GM12878 (cell line): ENCODE measurements around the gene CCDC141. TPM values are rescaled to one million over a fixed set of nuclear protein-coding genes. Genes with fewer than 3 reads are reported as not detected.

ENCODE experiments used
- ATAC-seq: fragments of 200-7000 bp; cut with Tn5 transposase; 3 replicates; pipeline ENCODE4 v1.9.1; 2020; ENCODE audit warnings: mild to moderate bottlenecking, moderate library complexity
- BruUV-seq: library from RNA; stranded (reverse); fragments of 400-500 nt; replicated peaks from 2 replicates; lab custom pipeline; 2021; lab: Mats Ljungman, UMichigan
- CTCF ChIA-PET: fragments of 300-600 bp; sonication (Branson Sonifier 250); formaldehyde crosslinking; extraction: SDS; loops from one replicate; lab custom pipeline; 2021; ENCODE audit warnings: inconsistent platforms; lab: Yijun Ruan, JAX
- POLR2A ChIA-PET: fragments of 350-600 bp; formaldehyde crosslinking; extraction: SDS; loops from one replicate; lab custom pipeline; 2021; ENCODE audit warnings: inconsistent platforms; lab: Charles Lee
- RAD21 ChIA-PET: fragments of 300-600 bp; sonication (Branson Sonifier 250); formaldehyde crosslinking; loops from one replicate; lab custom pipeline; 2023; ENCODE audit warnings: antibody characterized with exemption; ENCODE audit not compliant: unreplicated experiment; lab: Charles Lee
- SMC1A ChIA-PET: fragments of 300-600 bp; sonication (Branson Sonifier 250); formaldehyde crosslinking; loops from one replicate; lab custom pipeline; 2023; ENCODE audit not compliant: unreplicated experiment, uncharacterized antibody; lab: Charles Lee
- DNase-seq: peaks from one replicate; pipeline ENCODE4 v3.0.0-alpha.2; 2011; ENCODE audit warnings: low read depth, low spot score
- FAIRE-seq: peaks from 3 replicates; lab custom pipeline; 2011; peaks lifted over from hg19 to GRCh38; lab: Jason Lieb, UNC
- H2AFZ ChIP-seq: 2 replicates; pipeline ENCODE4 v1.6.0; 2011; ENCODE audit warnings: low read depth, low read length, control low read depth; ENCODE audit not compliant: control insufficient read depth
- H3K27ac ChIP-seq: 2 replicates; pipeline ENCODE4 v1.5.1; 2011; ENCODE audit warnings: control low read depth; ENCODE audit not compliant: control insufficient read depth, insufficient read depth
- H3K27me3 ChIP-seq, 2 experiments: replicated peaks in 1 of 2; 2 replicates each; pipeline versions ENCODE4 v1.6.0 to v1.6.1; 2011; ENCODE audit warnings: low read length in 1 of 2; ENCODE audit not compliant: control insufficient read depth in 2 of 2, insufficient read depth in 2 of 2
- H3K36me3 ChIP-seq, 2 experiments: 2 replicates each; pipeline ENCODE4 v1.5.1; 2011; ENCODE audit warnings: low read length in 1 of 2; ENCODE audit not compliant: control insufficient read depth in 2 of 2, insufficient read depth in 2 of 2
- H3K4me1 ChIP-seq: 2 replicates; pipeline ENCODE4 v1.6.1; 2011; ENCODE audit warnings: mild to moderate bottlenecking, low read length, moderate library complexity, mixed read lengths; ENCODE audit not compliant: control insufficient read depth, insufficient read depth
- H3K4me2 ChIP-seq: 2 replicates; pipeline ENCODE4 v1.6.0; 2011; ENCODE audit warnings: control low read depth; ENCODE audit not compliant: control insufficient read depth, insufficient read depth
- H3K4me3 ChIP-seq: fragments of 200-600 bp; sonication (generic); 2 replicates; pipeline ENCODE4 v1.5.1; 2016
- H3K79me2 ChIP-seq: 2 replicates; pipeline ENCODE4 v1.6.0; 2011; ENCODE audit warnings: low read length; ENCODE audit not compliant: control insufficient read depth, insufficient read depth
- H3K9ac ChIP-seq: 2 replicates; pipeline ENCODE4 v1.8.0; 2011; ENCODE audit warnings: low read length, control low read depth, mixed read lengths; ENCODE audit not compliant: control insufficient read depth, insufficient read depth
- H3K9me3 ChIP-seq: replicated peaks from 3 replicates; pipeline ENCODE4 v1.5.1; 2011; ENCODE audit warnings: mild to moderate bottlenecking, low read length; ENCODE audit not compliant: control insufficient read depth, insufficient read depth
- H4K20me1 ChIP-seq: 2 replicates; pipeline ENCODE4 v1.6.0; 2011; ENCODE audit not compliant: control insufficient read depth, insufficient read depth
- BHLHE40 ChIP-seq, 2 experiments: fragments of 450-650 bp in 1 of 2; IDR thresholded peaks; 2 replicates each; pipeline ENCODE4 v1.6.1; 2011 to 2017; ENCODE audit warnings: low read depth in 2 of 2, borderline replicate concordance in 1 of 2, improper control_type of control experiment in 1 of 2, low read length in 1 of 2, mild to moderate bottlenecking in 1 of 2
- CBX5 ChIP-seq: sonication (generic); IDR thresholded peaks from 2 replicates; pipeline ENCODE4 v1.6.1; 2016; ENCODE audit warnings: low read depth, moderate library complexity, mild to moderate bottlenecking, inconsistent platforms
- CTCF ChIP-seq, 3 experiments: IDR thresholded peaks in 2 of 3; conservative IDR thresholded peaks in 1 of 3; 2 replicates each; pipeline ENCODE4 v1.5.1; 2011; ENCODE audit warnings: low read depth in 3 of 3, low read length in 3 of 3, mild to moderate bottlenecking in 3 of 3, control low read depth in 2 of 3, moderate library complexity in 2 of 3, inconsistent platforms in 1 of 3, mixed read lengths in 1 of 3; ENCODE audit not compliant: control insufficient read depth in 2 of 3, insufficient read depth in 1 of 3; ENCODE audit errors: extremely low read depth in 1 of 3
- IKZF1 ChIP-seq: fragments of 450-650 bp; conservative IDR thresholded peaks from 2 replicates; pipeline ENCODE4 v1.6.1; 2017; ENCODE audit warnings: antibody characterized with exemption, mild to moderate bottlenecking
- PAX8 ChIP-seq: fragments of 450-650 bp; IDR thresholded peaks from 2 replicates; pipeline ENCODE4 v1.6.1; 2017; ENCODE audit warnings: mild to moderate bottlenecking, moderate library complexity
- POLR2AphosphoS5 ChIP-seq: IDR thresholded peaks from 2 replicates; pipeline ENCODE4 v1.6.1; 2011; ENCODE audit warnings: mild to moderate bottlenecking, low read length, inconsistent platforms
- SIN3A ChIP-seq: IDR thresholded peaks from 2 replicates; pipeline ENCODE4 v1.6.1; 2012; ENCODE audit warnings: low read depth, low read length, improper control_type of control experiment
- SIX5 ChIP-seq: IDR thresholded peaks from 2 replicates; pipeline ENCODE4 v1.6.1; 2011; ENCODE audit warnings: mild to moderate bottlenecking, low read depth, low read length, moderate library complexity; ENCODE audit not compliant: severe bottlenecking
- SPI1 ChIP-seq: IDR thresholded peaks from 2 replicates; pipeline ENCODE4 v1.6.1; 2011; ENCODE audit warnings: low read depth, mild to moderate bottlenecking, low read length, moderate library complexity, borderline replicate concordance; ENCODE audit not compliant: insufficient read depth
- SRF ChIP-seq, 2 experiments: IDR thresholded peaks; 2 replicates each; pipeline ENCODE4 v1.6.1; 2011; ENCODE audit warnings: low read depth in 2 of 2, low read length in 2 of 2, mild to moderate bottlenecking in 1 of 2, moderate library complexity in 1 of 2
- STAT1 ChIP-seq: fragments of 450-650 bp; conservative IDR thresholded peaks from 2 replicates; pipeline ENCODE4 v1.6.1; 2014; ENCODE audit warnings: antibody characterized with exemption, mild to moderate bottlenecking
- ZBTB33 ChIP-seq: fragments of 450-650 bp; IDR thresholded peaks from 2 replicates; pipeline ENCODE4 v1.6.1; 2017; ENCODE audit warnings: mild to moderate bottlenecking
- ZNF207 ChIP-seq: fragments of 450-650 bp; IDR thresholded peaks from 2 replicates; pipeline ENCODE4 v1.6.1; 2014; ENCODE audit warnings: antibody characterized with exemption, mild to moderate bottlenecking, borderline replicate concordance
- ZNF274 ChIP-seq: IDR thresholded peaks from one replicate; pipeline ENCODE4 v1.8.0; 2011; ENCODE audit not compliant: insufficient read length, insufficient read depth
- ZNF592 ChIP-seq: fragments of 450-650 bp; IDR thresholded peaks from 2 replicates; pipeline ENCODE4 v1.6.1; 2017; ENCODE audit warnings: mild to moderate bottlenecking, moderate library complexity
- ZNF622 ChIP-seq: fragments of 450-650 bp; IDR thresholded peaks from 2 replicates; pipeline ENCODE4 v1.6.1; 2017; ENCODE audit warnings: mild to moderate bottlenecking, inconsistent platforms
- WGBS: methylation state at CpG from one replicate; pipeline ENCODE4 v1.1.6; 2016; ENCODE audit warnings: low lambda C conversion rate; ENCODE audit not compliant: insufficient replicate concordance, insufficient coverage; ENCODE audit errors: missing lambda C conversion rate; 5-methylcytosine and 5-hydroxymethylcytosine counted together
- in situ Hi-C: fragments of 300-500 bp; cut with MboI; formaldehyde crosslinking; loops from 9 replicates; pipeline ENCODE4 v1.14.3; 2018; ENCODE audit warnings: mixed read lengths
- intact Hi-C: fragments of 100-400 bp; cut with micrococcal nuclease; formaldehyde crosslinking; loops from one replicate; pipeline ENCODE4 v1.14.2; 2022; ENCODE audit not compliant: unreplicated experiment
- polyA plus RNA-seq, 11 experiments: library from polyadenylated mRNA; depleted of rRNA in 4 of 11; unstranded in 6 of 11; stranded (reverse) in 5 of 11; fragments of >200 nt; fragmentation: Nextera tagmentation in 4 of 11; fragmentation: Illumina TruSeq in 1 of 11; extraction: Ambion mirVana in 4 of 11; extraction: Trizol in 1 of 11; gene quantifications; 1 replicate in 1 of 11; 2 replicates in 10 of 11; pipeline versions ENCODE4 v1.2.1 to v1.2.3, GENCODE V29; 2011 to 2016; ENCODE audit warnings: inconsistent platforms in 2 of 11, missing spikeins in 2 of 11, low read depth in 1 of 11
- total RNA-seq, 4 experiments: library from RNA; depleted of rRNA in 3 of 4; stranded (reverse); fragments of >200 nt in 3 of 4; fragmentation: Illumina TruSeq in 1 of 4; extraction: Trizol in 1 of 4; gene quantifications; 2 replicates each; pipeline versions ENCODE4 v1.2.1 to v1.2.3, GENCODE V29; 2013 to 2021

CCDC141 gene
- total and polyA plus RNA-seq, 10 of the 15 experiments (the other 5 are each of a cell fraction or from before 2014, with no cell fraction given): 0.84 to 12.5 (median 3.6) TPM

- CTCF ChIA-PET: interaction anchor here (1.3 kb wide), 2 partner anchors 36 to 178 kb away, joined by 3 to 7 read pairs; no protein-coding TSS in a partner anchor
- TF ChIP-seq POLR2AphosphoS5 (no peak), ZNF592 (no peak), CTCF (IDR thresholded peaks at IDR 0.05 in 2 of 3, conservative IDR thresholded peaks at IDR 0.05 in 1 of 3; ENCODE audit: control insufficient read depth in 2 of 3, extremely low read depth in 1 of 3, insufficient read depth in 1 of 3, low read depth in 3 of 3, low read length in 3 of 3) (no peak), SPI1 (no peak), PAX8 (no peak), SIX5 (no peak), ZNF274 (no peak), BHLHE40 (IDR thresholded peaks at IDR 0.05; ENCODE audit: borderline replicate concordance in 1 of 2, low read depth in 2 of 2, low read length in 1 of 2) (no peak), CBX5 (no peak), ZNF622 (no peak), ZBTB33 (no peak), STAT1 (no peak), SRF (IDR thresholded peaks at IDR 0.05; ENCODE audit: low read depth in 2 of 2, low read length in 2 of 2) (no peak), ZNF207 (no peak), IKZF1 (no peak), SIN3A (no peak)
These were observed 98.5 kb downstream of the CCDC141 start for GRCh38 chr2:178951266-178952006.

More at GRCh38 chr2:178951266-178952006, 98.5 kb downstream of the CCDC141 start:
- Histone ChIP-seq H3K4me2 (no peak overlapping the region), H3K27ac (no peak overlapping the region), H3K27me3 (no peaks in the 10 kb centered on the region), H4K20me1 (no peaks in the 10 kb centered on the region), H3K36me3 (no peaks in the 10 kb centered on the region), H3K9me3 (no peaks in the 10 kb centered on the region), H3K79me2 (no peaks in the 10 kb centered on the region), H3K4me3 (no peak overlapping the region), H3K4me1 (no peaks in the 10 kb centered on the region), H2AFZ (no peak overlapping the region), H3K9ac (no peak overlapping the region)
- in situ Hi-C loops (no loop called here), intact Hi-C loops (no loop called here)
- FAIRE-seq (no peak), ATAC-seq (no peak), DNase-seq (no peak)
- RAD21 ChIA-PET: no interaction called here
- SMC1A ChIA-PET: interaction anchor here (0.9 to 1.9 kb wide), 8 partner anchors 22 to 178 kb away, joined by 3 to 8 read pairs (median 4); no protein-coding TSS in a partner anchor
- WGBS: 75% methylated on average over 5 of the region's 5 CpGs
- no TSS peak for BruUV-seq
- POLR2A ChIA-PET: no interaction called here
